HG02970 (cell line): ENCODE measurements around the gene TNFRSF1B.
A peak's percentile ranks its signal among the peaks of the same experiment; 100 is the strongest.

Experiments
- ATAC-seq: cut with Tn5 transposase; IDR thresholded peaks from one replicate; pipeline ENCODE4 v1.9.1; 2021; ENCODE audit warnings: mild to moderate bottlenecking, moderate library complexity, moderate number of reproducible peaks; ENCODE audit not compliant: unreplicated experiment, low FRiP score

Gene TNFRSF1B

DNA sequence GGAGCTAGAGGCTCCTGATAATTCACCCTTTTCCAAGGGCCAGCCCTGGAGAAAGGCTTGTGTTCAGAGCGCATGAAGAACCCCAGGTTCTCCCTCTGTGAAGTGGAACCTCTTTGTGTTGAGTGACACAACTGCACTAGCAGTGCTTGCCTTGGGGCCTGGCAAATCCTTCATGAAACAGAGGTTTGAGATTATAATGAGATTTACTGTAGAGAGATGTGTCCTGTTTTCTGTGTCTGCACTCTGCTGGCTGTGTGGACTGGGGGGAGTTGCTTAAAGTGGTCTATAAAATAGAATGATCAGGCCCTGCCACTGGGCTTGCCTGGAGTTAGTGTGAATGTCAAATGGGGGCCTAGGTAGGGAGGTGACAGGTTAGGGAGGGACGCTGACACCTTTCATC is 11.5 kb upstream of the TNFRSF1B start:
- no peak for ATAC-seq

DNA sequence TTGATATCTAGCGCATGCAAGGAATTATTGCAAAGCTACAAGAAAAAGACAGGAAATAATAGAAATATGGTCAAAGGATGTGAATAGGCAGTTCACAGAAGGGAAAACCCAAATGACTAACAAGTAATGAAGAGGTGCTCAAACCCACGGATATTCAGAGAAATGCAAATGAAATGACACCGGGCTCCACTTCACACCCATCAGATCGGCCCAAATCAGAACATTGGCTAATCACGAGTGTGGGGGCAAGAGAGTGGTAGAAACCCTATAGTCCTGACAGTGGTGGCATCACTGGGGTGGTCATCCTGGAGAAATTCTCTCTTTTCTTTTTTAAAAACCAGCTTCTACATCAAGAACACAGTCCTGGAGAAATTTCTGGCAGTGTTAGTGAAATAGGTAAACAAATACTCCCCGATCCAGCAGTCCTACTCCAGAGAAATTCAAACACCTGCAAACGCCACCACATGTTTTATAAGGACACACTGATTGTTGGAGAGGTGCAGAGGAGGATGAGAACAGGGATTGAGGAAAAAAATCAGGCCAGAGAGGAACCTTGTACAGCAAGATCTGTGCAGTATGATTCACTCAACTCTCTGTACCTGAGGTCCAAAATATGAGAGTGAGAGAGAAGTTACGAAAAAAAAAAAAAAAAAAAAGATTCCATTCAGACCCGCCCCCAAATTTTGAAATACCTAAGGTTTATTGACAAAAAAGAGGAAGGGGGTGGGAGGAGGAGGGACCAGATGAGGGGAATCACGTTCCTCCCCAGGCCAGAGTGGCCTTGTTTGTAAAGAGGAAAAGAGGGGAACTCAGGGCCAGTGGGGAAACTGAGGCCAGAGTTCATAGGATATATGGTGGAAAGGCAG is 9.2 kb upstream of the TNFRSF1B start:
- no peak for ATAC-seq

DNA sequence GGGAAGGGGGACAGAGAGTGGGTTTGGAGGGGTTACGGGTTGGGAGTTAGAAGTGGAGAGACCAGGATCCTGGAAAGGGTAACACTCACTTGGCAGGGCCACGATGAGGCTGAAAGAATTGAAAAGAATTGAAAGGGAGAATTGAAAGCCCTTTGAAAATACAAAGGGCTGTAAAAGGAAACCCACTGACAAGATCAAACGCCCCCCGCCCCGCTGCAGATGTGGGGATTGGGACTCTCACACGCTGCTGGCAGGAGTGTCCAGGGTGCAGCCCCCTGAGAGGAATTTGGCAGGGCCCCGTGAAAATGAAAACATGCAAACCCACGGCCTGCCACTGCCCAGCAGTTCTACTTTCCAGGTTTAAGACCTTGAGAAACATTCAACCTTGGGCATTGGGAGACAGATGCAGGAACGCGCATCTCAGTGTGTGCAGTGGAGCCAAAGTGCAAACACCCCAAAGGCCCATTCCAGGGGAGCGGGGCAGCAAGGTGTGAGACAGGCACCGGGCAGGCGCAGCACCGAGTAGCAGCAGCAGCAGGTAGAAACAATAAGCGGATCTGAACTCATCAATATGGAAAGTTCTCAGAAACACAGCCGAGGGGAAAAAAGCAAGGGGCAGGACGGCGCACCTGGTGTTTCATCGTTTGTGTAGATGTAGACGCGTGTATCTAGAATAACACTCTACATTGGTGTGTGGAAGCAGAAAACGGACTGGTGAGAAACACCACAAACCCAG is 8.3 kb upstream of the TNFRSF1B start:
- no peak for ATAC-seq

DNA sequence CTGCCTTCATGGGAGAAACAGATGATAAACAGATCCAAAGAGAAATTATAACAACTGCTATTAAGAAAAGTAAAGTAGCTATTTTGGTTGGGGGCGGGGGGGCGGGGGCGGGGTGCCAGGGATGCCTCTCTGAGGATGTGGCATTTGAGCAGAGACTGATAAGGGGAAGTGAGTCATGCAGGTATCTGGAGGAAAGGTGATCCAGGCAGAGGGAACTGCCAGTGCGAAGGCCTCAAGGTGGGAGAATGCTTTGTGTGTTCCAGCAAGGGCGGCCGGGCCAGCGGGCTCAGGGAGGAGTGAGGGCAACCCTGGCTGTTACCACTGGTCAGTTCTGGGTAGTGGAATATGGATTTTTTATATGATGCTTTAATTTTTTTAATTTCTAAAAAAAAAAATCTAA is 7.0 kb upstream of the TNFRSF1B start:
- no peak for ATAC-seq

DNA sequence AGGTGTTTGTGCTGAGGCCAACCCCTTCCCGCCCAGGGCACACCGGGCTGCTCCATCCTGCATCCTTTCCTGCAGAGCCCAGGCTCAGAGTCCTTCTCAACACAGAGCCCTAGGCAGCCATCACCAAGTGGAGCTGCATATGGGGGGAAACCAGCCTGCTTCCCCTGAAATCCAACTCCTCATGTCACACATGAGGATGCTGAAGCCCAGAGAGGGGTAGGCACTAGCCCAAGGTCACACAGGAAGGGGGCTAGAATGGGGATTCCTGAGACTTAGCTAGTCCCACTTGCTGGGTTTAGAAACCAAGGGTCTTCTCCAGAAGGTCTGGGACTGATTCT is 5.5 kb upstream of the TNFRSF1B start:
- no peak for ATAC-seq

DNA sequence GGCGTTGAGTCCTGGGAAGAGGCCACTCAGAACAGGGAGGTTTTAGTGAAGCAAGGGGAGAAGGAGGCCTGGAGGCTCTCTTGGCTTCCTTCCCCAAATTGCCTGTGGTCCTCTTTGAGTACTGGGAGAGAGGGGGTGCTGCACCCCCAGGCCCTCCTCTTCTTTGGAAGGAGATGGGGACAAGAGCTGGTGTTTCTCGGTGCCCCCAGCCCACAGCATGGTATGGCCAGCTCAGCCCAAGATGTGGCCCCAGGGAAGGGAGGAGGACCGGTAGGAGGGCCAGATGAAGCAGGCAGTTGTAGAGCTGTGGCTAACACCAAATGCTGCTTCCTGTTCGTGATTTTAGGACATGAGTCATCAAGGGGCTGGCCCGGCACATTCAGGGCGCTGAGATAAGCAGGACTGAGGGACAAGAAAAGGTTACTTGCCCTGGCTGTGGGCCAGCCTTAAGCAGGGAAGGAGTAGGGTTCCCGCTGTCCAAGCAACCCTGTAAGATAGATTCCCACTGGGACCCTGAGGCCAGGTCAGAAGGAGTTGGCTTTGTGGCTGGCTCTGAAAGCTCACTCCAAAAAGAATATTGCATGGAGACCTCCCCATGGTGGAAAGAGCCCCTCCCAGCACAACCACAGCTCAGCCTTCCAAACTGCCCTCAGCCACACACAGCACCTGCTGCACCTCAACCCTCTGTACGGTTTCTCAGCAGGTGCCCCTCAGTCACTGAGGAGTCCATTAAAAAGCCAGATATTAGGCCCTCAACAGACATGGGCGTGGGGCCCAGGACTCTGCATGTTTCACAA is 4.9 kb upstream of the TNFRSF1B start:
- ATAC-seq = peak; percentile 65

DNA sequence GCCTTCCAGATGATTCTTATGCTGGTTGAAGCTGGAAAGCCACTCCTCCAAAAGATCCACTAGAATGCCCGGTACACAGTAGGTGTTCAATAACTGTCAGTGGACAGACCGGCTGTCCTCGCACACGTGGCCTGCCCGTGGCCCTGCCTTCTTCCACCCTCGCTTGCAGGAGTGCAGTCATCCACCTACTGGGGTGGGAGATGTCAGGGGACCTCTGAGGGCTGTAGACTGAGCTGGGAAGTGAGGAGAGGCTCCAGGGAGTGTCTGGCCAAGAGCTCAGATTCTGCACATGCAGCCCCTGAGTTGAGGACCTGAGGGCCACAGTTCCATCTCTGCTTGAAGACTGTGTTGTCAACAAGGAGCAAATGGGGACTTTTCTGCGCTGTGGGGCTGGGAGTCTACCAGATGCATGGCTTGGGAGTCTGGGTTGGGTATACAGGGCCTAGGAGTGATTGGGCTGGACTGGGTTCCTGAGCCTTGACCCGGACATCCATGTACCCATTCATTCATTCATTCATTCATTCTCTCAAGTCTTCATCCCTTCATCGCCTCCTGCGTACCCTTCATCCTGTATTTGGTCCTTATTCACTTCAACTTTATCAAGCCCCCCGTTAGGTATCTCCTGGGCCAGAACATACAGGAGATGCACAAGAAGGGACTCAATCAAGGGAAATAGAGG is 4.2 kb upstream of the TNFRSF1B start:
- ATAC-seq = no peak

DNA sequence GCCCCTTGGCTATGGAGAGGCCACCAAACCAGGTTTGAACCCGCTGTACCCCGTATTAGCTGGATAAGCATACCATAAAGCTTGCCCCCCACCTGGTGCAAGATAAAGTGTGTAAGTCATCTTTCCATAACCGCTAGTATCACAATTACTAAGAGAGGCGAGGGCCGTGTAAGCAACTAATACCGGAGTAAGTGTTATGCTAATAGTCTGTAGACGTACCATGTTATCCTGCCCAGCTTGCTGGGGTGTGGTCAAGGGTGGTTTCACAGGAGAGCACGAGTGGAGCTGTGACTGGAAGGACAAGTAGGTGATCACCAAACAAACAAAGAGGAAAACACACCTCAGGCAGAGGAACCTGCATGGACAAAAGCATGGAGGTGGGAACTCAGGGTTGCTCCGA is 3.6 kb upstream of the TNFRSF1B start:
- ATAC-seq = no peak

DNA sequence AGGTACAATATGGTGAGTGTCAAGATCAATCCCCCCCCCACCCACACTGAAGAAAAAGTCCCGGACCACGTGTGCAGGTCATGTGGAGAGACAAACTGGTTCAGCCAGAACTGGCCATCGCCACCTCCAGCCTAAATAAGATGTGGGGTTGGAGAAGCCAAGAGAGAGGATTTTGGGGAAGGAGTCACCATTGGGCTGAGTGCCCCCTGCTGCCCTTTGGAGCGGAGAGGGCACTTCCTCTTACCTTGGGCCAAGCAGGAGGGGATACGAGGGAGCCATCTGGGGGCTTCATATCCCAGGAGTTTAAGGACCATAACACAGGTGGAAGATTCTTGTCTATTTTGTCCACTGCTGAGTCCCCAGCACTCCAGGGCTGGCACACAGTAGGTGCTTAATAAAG is 2.6 kb upstream of the TNFRSF1B start:
- no peak for ATAC-seq

DNA sequence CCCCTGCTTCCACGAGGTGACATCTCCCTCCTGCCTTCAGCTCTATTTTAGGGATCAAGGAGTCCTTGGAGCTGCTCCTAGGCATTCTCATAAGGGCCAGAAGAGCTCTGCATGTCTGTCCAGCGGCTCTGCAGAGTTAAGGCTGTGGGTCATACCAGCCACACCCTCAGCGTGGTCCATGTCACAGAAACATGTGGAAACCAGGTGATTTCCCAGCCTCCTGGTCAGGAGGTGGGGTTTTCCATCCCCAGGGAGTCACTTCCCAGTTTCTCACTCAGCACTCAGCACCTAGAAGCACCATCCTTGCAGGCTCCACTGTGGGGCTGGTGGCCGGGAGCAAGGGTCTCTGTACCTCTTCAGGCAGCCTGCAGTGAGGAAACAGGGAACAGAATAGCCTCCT is 1.4 kb upstream of the TNFRSF1B start:
- no peak for ATAC-seq

DNA sequence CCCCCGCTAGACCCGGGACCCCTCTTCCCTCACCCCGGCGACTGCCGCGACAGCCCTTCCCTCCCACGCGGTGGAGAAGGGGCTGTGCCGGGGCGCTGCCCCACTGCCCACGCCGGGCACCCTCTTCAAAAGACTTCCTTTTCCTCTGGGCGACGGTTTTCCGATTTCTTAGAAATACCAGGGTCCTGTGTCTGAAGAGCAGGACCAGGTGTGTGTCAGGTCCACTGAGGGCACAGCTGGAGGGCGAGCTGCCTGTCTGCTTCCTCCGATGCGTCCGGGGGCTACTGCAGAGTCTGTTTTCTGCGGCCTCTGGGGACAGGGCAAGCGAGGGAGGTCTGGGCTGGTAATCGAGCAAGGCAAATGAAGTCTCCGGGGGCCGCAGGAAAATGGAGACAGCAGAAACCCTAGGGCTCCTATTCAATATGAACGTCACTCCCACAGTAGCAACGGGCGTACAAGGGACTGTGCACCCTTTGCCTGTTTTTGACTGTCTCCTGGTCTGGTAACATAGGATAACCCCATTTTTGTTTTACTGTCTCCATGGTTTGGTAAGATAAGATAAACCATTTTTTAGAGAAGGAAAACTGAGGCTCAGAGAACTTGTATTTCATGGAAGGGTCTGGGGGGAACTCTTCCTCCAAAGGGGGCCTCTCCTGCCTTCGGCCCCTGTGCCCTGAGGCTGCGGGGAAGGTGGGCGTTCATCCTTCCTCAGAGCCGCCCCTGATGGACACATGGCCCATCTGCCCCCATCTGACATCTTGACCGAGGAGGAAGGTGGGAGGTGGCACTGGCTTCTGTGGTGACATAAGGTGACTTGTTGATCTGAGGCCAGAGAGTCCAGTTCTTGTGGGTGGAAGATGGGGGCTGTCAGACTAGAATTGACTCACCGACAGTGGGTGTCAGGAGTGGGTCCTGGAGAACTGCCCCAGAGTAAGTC is 970 bp downstream of the TNFRSF1B start:
- peak; percentile 6 for ATAC-seq

DNA sequence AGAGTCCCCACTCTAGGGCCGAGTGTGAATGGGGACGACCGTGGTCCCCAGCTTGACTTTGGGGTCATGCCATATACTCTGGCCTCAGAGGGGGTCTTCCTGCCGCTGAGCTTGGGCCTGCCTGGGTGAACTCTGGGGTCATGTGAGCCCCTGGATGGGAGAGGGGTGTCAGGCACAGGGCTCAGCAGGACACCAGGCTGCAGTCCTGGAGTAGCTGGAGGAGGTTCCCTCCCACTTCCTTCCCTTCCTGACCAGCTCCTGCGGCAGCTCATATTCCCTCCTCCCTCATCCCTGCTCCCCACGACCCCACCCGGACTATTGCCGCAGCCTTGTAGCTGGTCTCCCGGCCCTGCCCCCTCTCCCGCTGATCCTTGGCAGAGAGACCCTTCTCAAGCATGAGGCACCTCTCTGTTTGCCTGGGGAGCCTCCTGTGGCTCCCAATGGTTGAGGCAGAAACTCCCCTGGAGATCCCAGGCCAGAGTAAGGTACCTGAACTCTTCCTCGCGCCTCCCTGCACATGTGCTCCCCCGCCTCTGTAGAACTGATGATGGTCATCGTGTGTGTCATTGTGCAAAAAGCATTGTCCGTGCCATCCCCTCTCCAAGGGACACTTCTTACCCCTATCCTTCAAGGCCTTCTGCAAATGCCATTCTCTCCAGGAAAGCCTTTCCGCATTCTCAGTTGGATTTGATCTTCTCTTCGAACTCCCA is 1.8 kb downstream of the TNFRSF1B start:
- no peak for ATAC-seq

DNA sequence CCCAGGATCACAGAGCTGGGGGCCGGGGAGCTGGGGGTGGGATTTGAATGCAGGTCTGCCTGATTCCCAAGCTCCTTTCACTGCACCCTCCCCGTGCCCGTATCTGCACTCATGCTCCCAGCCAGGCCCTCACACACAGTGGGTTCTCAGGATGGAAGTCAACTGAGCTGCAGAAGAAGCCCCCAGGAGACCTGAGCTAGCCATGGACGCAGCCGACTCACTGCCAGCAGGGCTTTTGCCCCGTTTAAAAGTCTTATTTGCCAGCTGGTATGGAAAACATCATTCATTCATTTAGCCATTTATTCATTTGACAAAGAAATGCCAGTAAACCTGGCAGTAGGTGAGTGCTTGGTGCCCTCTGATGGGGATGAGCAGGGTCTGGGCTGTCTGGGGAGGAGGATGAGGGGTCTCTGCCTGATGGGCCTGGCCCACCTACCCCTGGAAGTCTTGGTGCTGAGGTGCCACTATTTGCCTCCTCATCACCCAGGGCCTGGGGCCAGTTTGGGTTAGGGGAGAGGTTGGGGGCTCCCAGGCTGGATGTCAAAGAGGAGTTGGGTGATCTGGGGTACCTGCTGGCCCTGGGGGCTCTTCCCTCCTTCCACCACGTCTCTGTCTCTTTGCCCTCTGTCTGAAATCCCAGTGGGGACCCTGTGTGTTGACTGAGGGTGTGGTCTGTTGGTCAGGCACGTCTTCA is 2.8 kb downstream of the TNFRSF1B start:
- no peak for ATAC-seq

DNA sequence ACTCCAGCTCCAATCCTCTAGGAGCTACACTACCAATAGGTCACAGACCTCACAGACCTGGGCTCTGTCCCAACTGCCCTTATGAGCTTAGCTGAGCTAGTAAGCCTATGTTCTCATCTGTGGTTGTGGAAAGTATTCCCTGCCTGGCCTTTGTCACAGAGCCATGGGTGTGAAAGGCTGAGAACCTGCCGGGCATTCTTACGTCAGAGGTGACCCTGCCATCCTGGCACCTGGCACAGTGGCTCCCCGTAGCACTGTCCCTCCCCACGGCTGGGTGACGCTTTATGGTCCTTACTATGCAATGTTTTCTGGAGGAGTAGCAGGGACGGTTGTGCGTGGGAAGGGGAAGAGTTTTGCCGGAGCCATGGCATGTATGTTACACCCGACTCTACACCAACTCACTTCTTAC is 3.5 kb downstream of the TNFRSF1B start:
- ATAC-seq = no peak

DNA sequence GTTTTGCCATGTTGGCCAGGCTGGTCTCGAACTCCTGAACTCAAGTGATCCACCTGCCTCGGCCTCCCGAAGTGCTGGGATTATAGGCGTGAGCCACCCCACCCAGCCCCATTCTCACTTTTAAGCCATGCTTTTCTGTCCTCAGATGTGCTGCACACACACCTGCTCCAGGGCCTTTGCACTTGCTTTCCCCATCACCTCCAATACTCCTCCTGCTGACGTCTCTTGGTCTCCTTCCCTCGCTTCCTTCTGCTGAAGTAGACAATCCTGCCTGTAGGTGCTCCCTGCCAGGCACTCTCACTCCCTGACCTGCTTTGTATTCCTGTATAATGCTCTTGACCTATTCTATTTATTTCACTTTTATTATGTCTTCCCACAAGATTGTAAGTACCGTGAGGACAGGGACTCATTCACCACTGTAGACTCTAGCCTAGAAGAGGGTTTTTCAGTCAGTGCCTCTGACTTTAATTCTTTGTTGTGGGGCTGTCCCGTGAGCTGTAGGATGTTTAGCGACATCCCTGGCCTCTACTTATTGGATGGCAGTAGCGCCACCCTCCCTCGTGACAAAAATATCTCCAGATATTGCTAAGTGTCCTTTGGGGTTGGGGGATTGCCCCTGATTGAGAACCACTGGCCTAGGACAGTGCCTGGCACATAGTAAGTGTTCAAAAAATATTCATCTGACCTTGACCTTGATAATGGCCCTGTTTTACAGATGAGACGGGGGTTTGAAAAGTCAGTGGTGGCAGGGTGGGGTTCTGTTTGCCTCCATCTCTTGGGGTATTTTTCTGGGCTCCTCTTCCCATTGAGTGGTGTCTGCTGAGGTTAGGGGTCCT is 4.6 kb downstream of the TNFRSF1B start:
- no peak for ATAC-seq

DNA sequence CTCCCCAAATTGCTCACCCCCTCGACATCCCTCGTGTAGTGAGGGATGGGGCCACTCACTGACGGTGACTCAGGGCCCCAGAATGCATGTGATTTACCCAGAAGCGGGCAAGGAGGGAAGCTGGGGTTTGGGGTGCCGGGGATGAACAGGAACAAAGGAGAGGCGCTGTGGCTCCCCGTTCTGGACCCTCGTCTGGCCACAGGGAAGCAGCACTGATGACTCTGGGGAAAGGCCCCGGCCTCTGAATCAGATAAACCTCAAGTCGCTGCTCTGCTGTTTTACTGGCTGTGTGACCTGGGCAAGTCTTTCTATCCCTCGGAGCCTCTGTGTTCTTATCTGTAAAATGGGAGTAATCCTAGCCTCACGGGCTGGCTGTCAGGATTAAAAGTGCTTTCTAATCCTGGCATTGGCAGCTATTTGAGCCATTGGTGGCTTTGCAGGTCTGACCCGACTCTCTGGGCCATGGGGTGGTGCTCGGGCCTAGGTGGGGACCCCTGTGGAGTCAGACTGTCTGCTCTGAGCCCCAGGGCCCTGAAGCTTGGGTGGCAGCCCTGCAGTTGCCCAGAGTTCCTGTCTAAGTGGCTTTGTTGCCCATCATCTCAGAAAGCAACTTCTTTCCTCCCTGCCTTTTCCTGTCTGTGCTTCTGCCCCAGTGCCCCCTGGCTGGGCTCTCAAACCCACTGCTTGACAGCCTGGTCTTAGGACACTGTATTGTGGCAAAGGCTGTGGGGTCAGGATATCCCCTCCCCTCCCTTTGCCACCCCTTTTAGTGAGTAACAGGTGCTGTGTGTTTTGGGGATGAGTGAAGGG is 5.5 kb downstream of the TNFRSF1B start:
- no peak for ATAC-seq

DNA sequence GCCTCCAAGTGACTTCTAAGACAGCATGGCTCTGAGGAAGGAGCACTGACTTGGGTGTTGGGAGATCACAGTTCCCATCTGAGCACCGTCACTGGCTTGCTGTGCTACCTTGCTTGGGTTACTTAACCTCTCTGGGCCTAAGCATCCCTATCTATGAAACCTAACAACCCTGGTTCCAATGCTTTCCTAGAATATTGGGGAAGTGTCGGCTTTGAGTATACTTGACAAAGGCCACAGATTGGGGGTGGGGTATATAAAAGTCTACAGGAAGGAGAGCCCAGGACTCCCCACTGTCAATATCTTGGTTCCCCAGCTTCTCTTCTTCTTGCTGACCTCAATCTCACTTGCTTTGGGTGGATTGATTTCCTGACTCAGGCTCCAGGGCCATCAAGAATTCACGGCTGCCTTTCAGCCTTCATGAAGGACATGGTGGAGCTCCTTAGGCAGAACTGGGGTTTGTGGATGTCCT is 6.3 kb downstream of the TNFRSF1B start:
- ATAC-seq = no peak
